GM23338 (cell line): ENCODE measurements around the gene BLTP3A. TPM values are rescaled to one million over a fixed set of nuclear protein-coding genes. Genes with fewer than 3 reads are reported as not detected.

Source experiments
- ATAC-seq: fragments of 200-7000 bp; cut with Tn5 transposase; 3 replicates; pipeline ENCODE4 v1.9.1; 2020
- DNase-seq: peaks from one replicate; pipeline ENCODE4 v3.0.0-alpha.2; 2015; ENCODE audit warnings: low spot score
- H2AFZ ChIP-seq: fragments of 200-600 bp; sonication (generic); 2 replicates; pipeline ENCODE4 v1.8.0; 2016; ENCODE audit warnings: antibody characterized with exemption, mild to moderate bottlenecking, moderate library complexity
- H3F3A ChIP-seq: fragments of 200-600 bp; sonication (generic); replicated peaks from 2 replicates; pipeline ENCODE4 v1.8.0; 2017; ENCODE audit warnings: antibody characterized with exemption, mixed run types, low read depth
- H3K27ac ChIP-seq: fragments of 200-600 bp; sonication (generic); 2 replicates; pipeline ENCODE4 v1.6.1; 2016; ENCODE audit warnings: low read depth
- H3K27me3 ChIP-seq: fragments of 200-600 bp; sonication (generic); 2 replicates; pipeline ENCODE4 v1.8.0; 2016; ENCODE audit warnings: mild to moderate bottlenecking, mixed run types, moderate library complexity; ENCODE audit not compliant: insufficient read depth
- H3K36me3 ChIP-seq: fragments of 200-600 bp; sonication (generic); 2 replicates; pipeline ENCODE4 v1.8.0; 2016; ENCODE audit warnings: mild to moderate bottlenecking; ENCODE audit not compliant: insufficient read depth
- H3K4me1 ChIP-seq: fragments of 200-600 bp; sonication (generic); 2 replicates; pipeline ENCODE4 v1.8.0; 2016; ENCODE audit warnings: mild to moderate bottlenecking, moderate library complexity; ENCODE audit not compliant: insufficient read depth
- H3K4me2 ChIP-seq: fragments of 200-600 bp; sonication (generic); 2 replicates; pipeline ENCODE4 v1.7.1; 2017; ENCODE audit warnings: mixed run types
- H3K4me3 ChIP-seq: fragments of 200-600 bp; sonication (generic); 2 replicates; pipeline ENCODE4 v1.6.1; 2016; ENCODE audit warnings: mixed run types
- H3K79me2 ChIP-seq: fragments of 200-600 bp; sonication (generic); replicated peaks from 2 replicates; pipeline ENCODE4 v1.8.0; 2017; ENCODE audit warnings: mild to moderate bottlenecking; ENCODE audit not compliant: insufficient read depth
- H3K9me2 ChIP-seq: fragments of 200-600 bp; sonication (generic); 2 replicates; pipeline ENCODE4 v1.8.0; 2017; ENCODE audit not compliant: insufficient read depth
- H4K20me1 ChIP-seq: fragments of 200-600 bp; sonication (generic); replicated peaks from 2 replicates; pipeline ENCODE4 v1.8.0; 2017; ENCODE audit warnings: mild to moderate bottlenecking; ENCODE audit not compliant: insufficient read depth
- H3K27ac Mint-ChIP-seq: 2 replicates; pipeline ENCODE4 v1.8.0; 2020; ENCODE audit warnings: inconsistent platforms, mild to moderate bottlenecking, moderate library complexity, mixed read lengths
- H3K27me3 Mint-ChIP-seq: 3 replicates; pipeline ENCODE4 v1.8.0; 2022; ENCODE audit warnings: low read depth, mild to moderate bottlenecking, moderate library complexity, mixed read lengths, inconsistent platforms; ENCODE audit not compliant: insufficient read depth, poor library complexity
- H3K36me3 Mint-ChIP-seq: 3 replicates; pipeline ENCODE4 v1.8.0; 2021; ENCODE audit warnings: low read depth, mild to moderate bottlenecking, inconsistent platforms, moderate library complexity, mixed read lengths
- H3K4me1 Mint-ChIP-seq: 3 replicates; pipeline ENCODE4 v1.8.0; 2020; ENCODE audit warnings: mild to moderate bottlenecking, inconsistent platforms, mixed read lengths
- H3K4me3 Mint-ChIP-seq: 3 replicates; pipeline ENCODE4 v1.8.0; 2021; ENCODE audit warnings: moderate library complexity, mild to moderate bottlenecking, inconsistent platforms, mixed read lengths
- H3K9me3 Mint-ChIP-seq: 3 replicates; pipeline ENCODE4 v1.8.0; 2020; ENCODE audit warnings: moderate library complexity, mild to moderate bottlenecking, inconsistent platforms, mixed read lengths
- CREB1 ChIP-seq: fragments of 250-450 bp; sonication (Bioruptor Pico); IDR thresholded peaks from 2 replicates; pipeline ENCODE4 v1.5.0; 2020; ENCODE audit warnings: low read depth, mild to moderate bottlenecking, moderate library complexity
- EZH2 ChIP-seq: fragments of 200-600 bp; sonication (generic); IDR thresholded peaks from one replicate; pipeline ENCODE4 v1.8.0; 2017; ENCODE audit warnings: antibody characterized with exemption, mild to moderate bottlenecking, low read depth; ENCODE audit not compliant: unreplicated experiment
- EZH2phosphoT487 ChIP-seq: fragments of 200-600 bp; sonication (generic); IDR thresholded peaks from one replicate; pipeline ENCODE4 v1.8.1; 2018; ENCODE audit warnings: antibody characterized with exemption; ENCODE audit not compliant: unreplicated experiment
- JUNB ChIP-seq: IDR thresholded peaks from one replicate; pipeline ENCODE4 v1.6.1; 2016; ENCODE audit warnings: antibody characterized with exemption; ENCODE audit not compliant: unreplicated experiment
- NANOG ChIP-seq: IDR thresholded peaks from 2 replicates; pipeline ENCODE4 v1.6.1; 2016; ENCODE audit warnings: antibody characterized with exemption, borderline replicate concordance
- POLR2AphosphoS5 ChIP-seq: IDR thresholded peaks from 2 replicates; pipeline ENCODE4 v1.6.1; 2016; ENCODE audit warnings: antibody characterized with exemption, low read depth
- STAT1 ChIP-seq: IDR thresholded peaks from one replicate; pipeline ENCODE4 v1.6.1; 2016; ENCODE audit warnings: antibody characterized with exemption; ENCODE audit not compliant: unreplicated experiment
- ZNF114 ChIP-seq: fragments of 250-450 bp; sonication (Bioruptor Pico); IDR thresholded peaks from 2 replicates; pipeline ENCODE4 v1.5.0; 2020; ENCODE audit warnings: mild to moderate bottlenecking, moderate library complexity
- ZNF331 ChIP-seq: fragments of 250-450 bp; sonication (Bioruptor Pico); IDR thresholded peaks from 2 replicates; pipeline ENCODE4 v1.5.0; 2020; ENCODE audit warnings: low read depth, mild to moderate bottlenecking, moderate library complexity
- polyA plus RNA-seq: library from polyadenylated mRNA; unstranded; fragments of >200 nt; fragmentation: Nextera tagmentation; extraction: Ambion mirVana; gene quantifications from 2 replicates; pipeline ENCODE4 v1.2.1, GENCODE V29; 2016
- total RNA-seq: library from RNA; depleted of rRNA; stranded (reverse); fragments of >200 nt; shearing (Covaris generic); gene quantifications from 2 replicates; pipeline ENCODE4 v1.2.3, GENCODE V29; 2014
- TF ChIP-seq, protein P1 (sequence below): IDR thresholded peaks from one replicate; pipeline ENCODE4 v1.6.1; 2018; ENCODE audit warnings: antibody characterized with exemption; ENCODE audit not compliant: unreplicated experiment
- TF ChIP-seq, protein P2 (sequence below), 2 experiments: fragments of 200-600 bp in 1 of 2; sonication (generic) in 1 of 2; conservative IDR thresholded peaks; 2 replicates each; pipeline versions ENCODE4 v1.5.1 to v1.6.1; 2016 to 2017; ENCODE audit warnings: antibody characterized with exemption in 2 of 2, low read depth in 2 of 2, mild to moderate bottlenecking in 2 of 2, moderate library complexity in 1 of 2
- TF ChIP-seq, protein P3 (sequence below): IDR thresholded peaks from 2 replicates; pipeline ENCODE4 v1.6.1; 2016; ENCODE audit warnings: antibody characterized with exemption

BLTP3A gene
- total and polyA plus RNA-seq, 2 experiments from 2014 or later = 2.9 to 18.4 TPM

- TF ChIP-seq, protein P1, sequence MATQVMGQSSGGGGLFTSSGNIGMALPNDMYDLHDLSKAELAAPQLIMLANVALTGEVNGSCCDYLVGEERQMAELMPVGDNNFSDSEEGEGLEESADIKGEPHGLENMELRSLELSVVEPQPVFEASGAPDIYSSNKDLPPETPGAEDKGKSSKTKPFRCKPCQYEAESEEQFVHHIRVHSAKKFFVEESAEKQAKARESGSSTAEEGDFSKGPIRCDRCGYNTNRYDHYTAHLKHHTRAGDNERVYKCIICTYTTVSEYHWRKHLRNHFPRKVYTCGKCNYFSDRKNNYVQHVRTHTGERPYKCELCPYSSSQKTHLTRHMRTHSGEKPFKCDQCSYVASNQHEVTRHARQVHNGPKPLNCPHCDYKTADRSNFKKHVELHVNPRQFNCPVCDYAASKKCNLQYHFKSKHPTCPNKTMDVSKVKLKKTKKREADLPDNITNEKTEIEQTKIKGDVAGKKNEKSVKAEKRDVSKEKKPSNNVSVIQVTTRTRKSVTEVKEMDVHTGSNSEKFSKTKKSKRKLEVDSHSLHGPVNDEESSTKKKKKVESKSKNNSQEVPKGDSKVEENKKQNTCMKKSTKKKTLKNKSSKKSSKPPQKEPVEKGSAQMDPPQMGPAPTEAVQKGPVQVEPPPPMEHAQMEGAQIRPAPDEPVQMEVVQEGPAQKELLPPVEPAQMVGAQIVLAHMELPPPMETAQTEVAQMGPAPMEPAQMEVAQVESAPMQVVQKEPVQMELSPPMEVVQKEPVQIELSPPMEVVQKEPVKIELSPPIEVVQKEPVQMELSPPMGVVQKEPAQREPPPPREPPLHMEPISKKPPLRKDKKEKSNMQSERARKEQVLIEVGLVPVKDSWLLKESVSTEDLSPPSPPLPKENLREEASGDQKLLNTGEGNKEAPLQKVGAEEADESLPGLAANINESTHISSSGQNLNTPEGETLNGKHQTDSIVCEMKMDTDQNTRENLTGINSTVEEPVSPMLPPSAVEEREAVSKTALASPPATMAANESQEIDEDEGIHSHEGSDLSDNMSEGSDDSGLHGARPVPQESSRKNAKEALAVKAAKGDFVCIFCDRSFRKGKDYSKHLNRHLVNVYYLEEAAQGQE = no peak
- TF ChIP-seq NANOG = no peak
Measured at GRCh38 chr6:34837528-34837927, 45.6 kb downstream of the BLTP3A start (continued).

GRCh38 chr6:34839666-34840352 lies 47.9 kb downstream of the BLTP3A start:
- H3F3A ChIP-seq = no peaks in the 10 kb centered on the region
- H3K27ac ChIP-seq = 0 out of 2 replicates have a peak overlapping the region, but pooled peaks have one; percentile 39
- H3K9me2 ChIP-seq = no peaks in the 10 kb centered on the region
- no peaks in the 10 kb centered on the region; the same call in 2 of the 3 replicates for H3K9me3 Mint-ChIP-seq
- H3K36me3 Mint-ChIP-seq = peaks cover 35% of the 10 kb centered on the region
- H3K36me3 ChIP-seq = peaks cover 10% of the 10 kb centered on the region; the same call in 1 of the 2 replicates
- DNase-seq = no peak
- peaks cover 2% of the 10 kb centered on the region; the same call in 2 of the 3 replicates for H3K4me1 Mint-ChIP-seq
- ATAC-seq = no peak
- no peak overlapping the region for H2AFZ ChIP-seq
- no peak overlapping the region for H3K4me3 Mint-ChIP-seq
- peak overlapping the region; percentile 78 for H3K27ac Mint-ChIP-seq
- no peak overlapping the region for H3K4me3 ChIP-seq
- H3K27me3 ChIP-seq = no peaks in the 10 kb centered on the region
- no peaks in the 10 kb centered on the region for H3K79me2 ChIP-seq
- no peaks in the 10 kb centered on the region; the same call in 1 of the 2 replicates for H4K20me1 ChIP-seq
- H3K4me2 ChIP-seq = no peak overlapping the region
- no peaks in the 10 kb centered on the region for H3K4me1 ChIP-seq
- peaks cover 2% of the 10 kb centered on the region for H3K27me3 Mint-ChIP-seq
- TF ChIP-seq EZH2phosphoT487 = no peak
- TF ChIP-seq ZNF114 (CRISPR knock-in tag) = no peak
- TF ChIP-seq, protein P1 = no peak
- TF ChIP-seq ZNF331 (CRISPR knock-in tag) = no peak
- TF ChIP-seq, protein P2, sequence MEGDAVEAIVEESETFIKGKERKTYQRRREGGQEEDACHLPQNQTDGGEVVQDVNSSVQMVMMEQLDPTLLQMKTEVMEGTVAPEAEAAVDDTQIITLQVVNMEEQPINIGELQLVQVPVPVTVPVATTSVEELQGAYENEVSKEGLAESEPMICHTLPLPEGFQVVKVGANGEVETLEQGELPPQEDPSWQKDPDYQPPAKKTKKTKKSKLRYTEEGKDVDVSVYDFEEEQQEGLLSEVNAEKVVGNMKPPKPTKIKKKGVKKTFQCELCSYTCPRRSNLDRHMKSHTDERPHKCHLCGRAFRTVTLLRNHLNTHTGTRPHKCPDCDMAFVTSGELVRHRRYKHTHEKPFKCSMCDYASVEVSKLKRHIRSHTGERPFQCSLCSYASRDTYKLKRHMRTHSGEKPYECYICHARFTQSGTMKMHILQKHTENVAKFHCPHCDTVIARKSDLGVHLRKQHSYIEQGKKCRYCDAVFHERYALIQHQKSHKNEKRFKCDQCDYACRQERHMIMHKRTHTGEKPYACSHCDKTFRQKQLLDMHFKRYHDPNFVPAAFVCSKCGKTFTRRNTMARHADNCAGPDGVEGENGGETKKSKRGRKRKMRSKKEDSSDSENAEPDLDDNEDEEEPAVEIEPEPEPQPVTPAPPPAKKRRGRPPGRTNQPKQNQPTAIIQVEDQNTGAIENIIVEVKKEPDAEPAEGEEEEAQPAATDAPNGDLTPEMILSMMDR (conservative IDR thresholded peaks at IDR 0.05; ENCODE audit: low read depth in 2 of 2) = no peak
- TF ChIP-seq JUNB = no peak
- no peak for TF ChIP-seq POLR2AphosphoS5
- no peak for TF ChIP-seq CREB1
- no peak for TF ChIP-seq NANOG
- no peak for TF ChIP-seq EZH2
- no peak for TF ChIP-seq STAT1
- TF ChIP-seq, protein P3, sequence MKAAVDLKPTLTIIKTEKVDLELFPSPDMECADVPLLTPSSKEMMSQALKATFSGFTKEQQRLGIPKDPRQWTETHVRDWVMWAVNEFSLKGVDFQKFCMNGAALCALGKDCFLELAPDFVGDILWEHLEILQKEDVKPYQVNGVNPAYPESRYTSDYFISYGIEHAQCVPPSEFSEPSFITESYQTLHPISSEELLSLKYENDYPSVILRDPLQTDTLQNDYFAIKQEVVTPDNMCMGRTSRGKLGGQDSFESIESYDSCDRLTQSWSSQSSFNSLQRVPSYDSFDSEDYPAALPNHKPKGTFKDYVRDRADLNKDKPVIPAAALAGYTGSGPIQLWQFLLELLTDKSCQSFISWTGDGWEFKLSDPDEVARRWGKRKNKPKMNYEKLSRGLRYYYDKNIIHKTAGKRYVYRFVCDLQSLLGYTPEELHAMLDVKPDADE = no peak
